ENCODE data around the gene ADPRM.

GRCh38 chr17:10668775-10669174 is 28.6 kb upstream of the ADPRM start:
- no peak for TF ChIP-seq CTCF (IDR thresholded peaks at IDR 0.05)
- no peak for TF ChIP-seq ZFX (IDR thresholded peaks at IDR 0.05; ENCODE audit: borderline replicate concordance)
